H9 (cell line): ENCODE results near the gene OR2H2. TPM values are rescaled to one million over a fixed set of nuclear protein-coding genes. Genes with fewer than 3 reads are reported as not detected.

Experiments used
- DNase-seq: peaks from one replicate; pipeline ENCODE4 v3.0.0-alpha.2; 2017
- H2AFZ ChIP-seq: one replicate; pipeline ENCODE4 v1.6.1; 2013; ENCODE audit warnings: mild to moderate bottlenecking, low read length, control low read depth, moderate library complexity
- H2AK5ac ChIP-seq: 2 replicates; pipeline ENCODE4 v1.6.1; 2013; ENCODE audit warnings: low read length, control low read depth, mixed read lengths; ENCODE audit not compliant: insufficient read length
- H2BK120ac ChIP-seq: one replicate; pipeline ENCODE4 v1.6.1; 2013; ENCODE audit warnings: low read depth, mild to moderate bottlenecking, low read length, control low read depth, inconsistent platforms; ENCODE audit not compliant: poor library complexity, severe bottlenecking
- H2BK12ac ChIP-seq: 2 replicates; pipeline ENCODE4 v1.6.1; 2013; ENCODE audit warnings: low read length, control low read depth, mixed read lengths, low read depth; ENCODE audit not compliant: insufficient read length
- H2BK15ac ChIP-seq: 2 replicates; pipeline ENCODE4 v1.6.1; 2013; ENCODE audit warnings: low read depth, low read length, control low read depth
- H2BK20ac ChIP-seq: one replicate; pipeline ENCODE4 v1.6.1; 2013; ENCODE audit warnings: low read depth, mild to moderate bottlenecking, low read length, control low read depth, inconsistent platforms; ENCODE audit not compliant: poor library complexity, severe bottlenecking
- H2BK5ac ChIP-seq: 2 replicates; pipeline ENCODE4 v1.6.1; 2013; ENCODE audit warnings: low read length, control low read depth, mixed read lengths; ENCODE audit not compliant: insufficient read length
- H3K14ac ChIP-seq: 2 replicates; pipeline ENCODE4 v1.6.1; 2013; ENCODE audit warnings: low read length, control low read depth; ENCODE audit not compliant: insufficient read depth
- H3K18ac ChIP-seq: 2 replicates; pipeline ENCODE4 v1.6.1; 2013; ENCODE audit warnings: low read depth, mild to moderate bottlenecking, mixed read lengths, low read length, control low read depth; ENCODE audit not compliant: insufficient read length
- H3K23ac ChIP-seq: 2 replicates; pipeline ENCODE4 v1.6.1; 2013; ENCODE audit warnings: low read length, control low read depth, mixed read lengths, low read depth; ENCODE audit not compliant: insufficient read length
- H3K23me2 ChIP-seq: 2 replicates; pipeline ENCODE4 v1.6.1; 2013; ENCODE audit warnings: low read depth, mild to moderate bottlenecking, mixed read lengths, low read length, control low read depth; ENCODE audit not compliant: insufficient read length, poor library complexity, severe bottlenecking
- H3K27ac ChIP-seq: 2 replicates; pipeline ENCODE4 v1.5.1; 2013; ENCODE audit warnings: low read length, control low read depth, mixed read lengths, low read depth; ENCODE audit not compliant: insufficient read length
- H3K27me3 ChIP-seq: 2 replicates; pipeline ENCODE4 v1.6.1; 2013; ENCODE audit warnings: low read length, control low read depth, inconsistent platforms; ENCODE audit not compliant: insufficient read depth
- H3K4ac ChIP-seq: 2 replicates; pipeline ENCODE4 v1.6.1; 2013; ENCODE audit warnings: low read depth, mild to moderate bottlenecking, control low read depth, inconsistent platforms, low read length, moderate library complexity
- H3K4me1 ChIP-seq: 2 replicates; pipeline ENCODE4 v1.6.1; 2013; ENCODE audit warnings: low read length, control low read depth, inconsistent platforms; ENCODE audit not compliant: insufficient read depth
- H3K4me2 ChIP-seq: 2 replicates; pipeline ENCODE4 v1.6.1; 2013; ENCODE audit warnings: low read length, control low read depth, mixed read lengths; ENCODE audit not compliant: insufficient read length, insufficient read depth
- H3K56ac ChIP-seq: 2 replicates; pipeline ENCODE4 v1.6.1; 2013; ENCODE audit warnings: low read depth, mild to moderate bottlenecking, mixed read lengths, low read length, control low read depth; ENCODE audit not compliant: insufficient read length
- H3K79me1 ChIP-seq: 2 replicates; pipeline ENCODE4 v1.6.1; 2013; ENCODE audit warnings: low read depth, mild to moderate bottlenecking, moderate library complexity, low read length, control low read depth, inconsistent platforms; ENCODE audit not compliant: insufficient read depth, poor library complexity, severe bottlenecking
- H3K79me2 ChIP-seq: 2 replicates; pipeline ENCODE4 v1.6.1; 2013; ENCODE audit warnings: low read length, control low read depth, inconsistent platforms; ENCODE audit not compliant: insufficient read depth
- H3K9ac ChIP-seq: 2 replicates; pipeline ENCODE4 v1.6.1; 2013; ENCODE audit warnings: low read length, control low read depth, mixed read lengths; ENCODE audit not compliant: insufficient read length; ENCODE audit errors: extremely low read depth
- H3K9me3 ChIP-seq: one replicate; pipeline ENCODE4 v1.6.1; 2013; ENCODE audit warnings: low read depth, low read length, inconsistent platforms; ENCODE audit not compliant: control insufficient read depth
- H3T11ph ChIP-seq: one replicate; pipeline ENCODE4 v1.6.1; 2013; ENCODE audit warnings: mild to moderate bottlenecking, low read length, control low read depth, inconsistent platforms
- H4K20me1 ChIP-seq: one replicate; pipeline ENCODE4 v1.6.1; 2013; ENCODE audit not compliant: control insufficient read depth, insufficient read length, insufficient read depth
- H4K5ac ChIP-seq: 2 replicates; pipeline ENCODE4 v1.6.1; 2013; ENCODE audit warnings: low read depth, mild to moderate bottlenecking, mixed read lengths, low read length, control low read depth; ENCODE audit not compliant: insufficient read length
- H4K8ac ChIP-seq: replicated peaks from 2 replicates; pipeline ENCODE4 v1.6.1; 2013; ENCODE audit warnings: low read length, control low read depth, mixed read lengths, low read depth; ENCODE audit not compliant: insufficient read length
- H4K91ac ChIP-seq: 2 replicates; pipeline ENCODE4 v1.6.1; 2013; ENCODE audit warnings: low read depth, mild to moderate bottlenecking, moderate library complexity, mixed read lengths, low read length, control low read depth; ENCODE audit not compliant: insufficient read length
- H3K27ac Mint-ChIP-seq, 3 experiments: 2 replicates in 2 of 3; 3 replicates in 1 of 3; pipeline ENCODE4 v1.8.0; 2020 to 2021; ENCODE audit warnings: mixed read lengths in 3 of 3, mild to moderate bottlenecking in 1 of 3, moderate library complexity in 1 of 3
- H3K27me3 Mint-ChIP-seq: 2 replicates; pipeline ENCODE4 v1.8.0; 2021; ENCODE audit warnings: low read depth, mild to moderate bottlenecking, moderate library complexity, mixed read lengths
- H3K36me3 Mint-ChIP-seq, 3 experiments: 2 replicates in 2 of 3; 3 replicates in 1 of 3; pipeline ENCODE4 v1.8.0; 2020 to 2021; ENCODE audit warnings: low read depth in 3 of 3, mixed read lengths in 3 of 3; ENCODE audit not compliant: insufficient read depth in 1 of 3
- H3K4me1 Mint-ChIP-seq, 2 experiments: 2 replicates each; pipeline ENCODE4 v1.8.0; 2020; ENCODE audit warnings: mixed read lengths in 2 of 2
- H3K4me3 Mint-ChIP-seq, 2 experiments: 2 replicates in 1 of 2; 3 replicates in 1 of 2; pipeline ENCODE4 v1.8.0; 2020 to 2021; ENCODE audit warnings: mild to moderate bottlenecking in 2 of 2, mixed read lengths in 2 of 2, moderate library complexity in 1 of 2
- H3K9me3 Mint-ChIP-seq, 2 experiments: 2 replicates in 1 of 2; 3 replicates in 1 of 2; pipeline ENCODE4 v1.8.0; 2020; ENCODE audit warnings: mild to moderate bottlenecking in 2 of 2, mixed read lengths in 2 of 2, moderate library complexity in 1 of 2
- long read RNA-seq: library from polyadenylated mRNA; unstranded; transcript quantifications from one replicate; pipeline ENCODE4 v2.0.0, GENCODE V29; 2020
- total RNA-seq: library from RNA; stranded (reverse); gene quantifications from 2 replicates; pipeline ENCODE4 v1.2.1, GENCODE V29; 2021
- TF ChIP-seq, protein P1 (sequence below): fragments of 200-600 bp; sonication (generic); conservative IDR thresholded peaks from 3 replicates; pipeline ENCODE4 v1.8.0; 2021; ENCODE audit warnings: antibody characterized with exemption, mild to moderate bottlenecking

The OR2H2 gene
- total RNA-seq = not detected in 2 replicates
- long read RNA-seq = 0 reads

DNA sequence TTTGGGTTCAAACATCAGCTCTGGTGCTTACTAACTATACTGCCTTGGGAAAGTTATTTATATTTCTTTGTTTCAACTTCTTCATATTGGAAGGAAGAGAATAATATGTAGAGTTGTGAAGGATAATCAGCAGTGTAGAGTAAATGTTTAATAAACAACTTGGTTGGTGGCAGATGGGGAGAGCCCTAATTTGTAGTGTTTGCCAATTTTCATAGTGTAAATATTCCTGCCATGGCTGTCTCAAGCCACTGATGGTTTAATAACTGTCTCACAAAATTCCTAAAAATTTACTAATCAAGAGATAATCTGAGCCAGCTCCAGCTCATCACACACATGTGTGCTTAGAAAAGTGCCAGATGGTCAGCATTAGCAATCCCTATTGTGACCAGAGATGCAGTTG lies at the start of gene OR2H2:
Gene OR2H2 (plus strand): TSS at position 301 of the 400 bp plus-strand sequence. CDS start 2,824 bp downstream, outside the sequence.
- H3K79me1 ChIP-seq = no peaks in the 10 kb centered on the region
- no peak within 1 kb of the TSS for H4K5ac ChIP-seq
- no peak within 1 kb of the TSS for H3K4me3 Mint-ChIP-seq
- H3K27ac Mint-ChIP-seq = no peak within 1 kb of the TSS; a peak in 1 of 7 replicates
- no peak within 1 kb of the TSS for H3K4ac ChIP-seq
- H3T11ph ChIP-seq = no peak within 1 kb of the TSS
- H3K18ac ChIP-seq = no peak within 1 kb of the TSS
- H3K36me3 Mint-ChIP-seq = peaks cover 0 to 6% (median 2%) of the 10 kb centered on the region in 3 experiments; a peak in 4 of 7 replicates
- no peaks in the 10 kb centered on the region for H3K9me3 Mint-ChIP-seq
- no peaks in the 10 kb centered on the region for H3K79me2 ChIP-seq
- H4K20me1 ChIP-seq = no peaks in the 10 kb centered on the region
- no peaks in the 10 kb centered on the region; the same call in 1 of the 2 replicates for H3K27me3 ChIP-seq
- H2BK12ac ChIP-seq = no peak within 1 kb of the TSS
- H3K4me1 ChIP-seq = no peaks in the 10 kb centered on the region
- no peak within 1 kb of the TSS for H2BK15ac ChIP-seq
- no peak within 1 kb of the TSS for H3K4me2 ChIP-seq
- H3K23ac ChIP-seq = no peak within 1 kb of the TSS
- no peak within 1 kb of the TSS for H4K8ac ChIP-seq
- no peak within 1 kb of the TSS for H3K9ac ChIP-seq
- H3K14ac ChIP-seq = no peak within 1 kb of the TSS
- no peak within 1 kb of the TSS for H2AK5ac ChIP-seq
- H2BK5ac ChIP-seq = no peak within 1 kb of the TSS
- no peak within 1 kb of the TSS for H2BK20ac ChIP-seq
- H2BK120ac ChIP-seq = no peak within 1 kb of the TSS
- no peak within 1 kb of the TSS for H2AFZ ChIP-seq
- DNase-seq = no peak
- H3K27me3 Mint-ChIP-seq = no peaks in the 10 kb centered on the region; the same call in 1 of the 2 replicates
- H3K9me3 ChIP-seq = no peaks in the 10 kb centered on the region
- H4K91ac ChIP-seq = no peak within 1 kb of the TSS
- H3K4me1 Mint-ChIP-seq = 0 out of 4 replicates have a peak, but pooled peaks cover 0 to 3% of the 10 kb centered on the region in 2 experiments
- no peaks in the 10 kb centered on the region for H3K23me2 ChIP-seq
- TF ChIP-seq, protein P1, sequence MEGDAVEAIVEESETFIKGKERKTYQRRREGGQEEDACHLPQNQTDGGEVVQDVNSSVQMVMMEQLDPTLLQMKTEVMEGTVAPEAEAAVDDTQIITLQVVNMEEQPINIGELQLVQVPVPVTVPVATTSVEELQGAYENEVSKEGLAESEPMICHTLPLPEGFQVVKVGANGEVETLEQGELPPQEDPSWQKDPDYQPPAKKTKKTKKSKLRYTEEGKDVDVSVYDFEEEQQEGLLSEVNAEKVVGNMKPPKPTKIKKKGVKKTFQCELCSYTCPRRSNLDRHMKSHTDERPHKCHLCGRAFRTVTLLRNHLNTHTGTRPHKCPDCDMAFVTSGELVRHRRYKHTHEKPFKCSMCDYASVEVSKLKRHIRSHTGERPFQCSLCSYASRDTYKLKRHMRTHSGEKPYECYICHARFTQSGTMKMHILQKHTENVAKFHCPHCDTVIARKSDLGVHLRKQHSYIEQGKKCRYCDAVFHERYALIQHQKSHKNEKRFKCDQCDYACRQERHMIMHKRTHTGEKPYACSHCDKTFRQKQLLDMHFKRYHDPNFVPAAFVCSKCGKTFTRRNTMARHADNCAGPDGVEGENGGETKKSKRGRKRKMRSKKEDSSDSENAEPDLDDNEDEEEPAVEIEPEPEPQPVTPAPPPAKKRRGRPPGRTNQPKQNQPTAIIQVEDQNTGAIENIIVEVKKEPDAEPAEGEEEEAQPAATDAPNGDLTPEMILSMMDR = no peak
- H3K27ac ChIP-seq = no peak within 1 kb of the TSS
- no peak within 1 kb of the TSS for H3K56ac ChIP-seq
